ENCODE data around the gene CHRNB2. TPM values are rescaled to one million over a fixed set of nuclear protein-coding genes. Genes with fewer than 3 reads are reported as not detected.
A peak's percentile ranks its signal among the peaks of the same experiment; 100 is the strongest.

Gene CHRNB2
- total and polyA plus RNA-seq, 9 of the 15 experiments (the other 6 are each of a cell fraction or from before 2014, with no cell fraction given) = 0.01 TPM; not detected in 8

GRCh38 chr1:154626456-154627256, 59.1 kb downstream of the CHRNB2 start (continued):
- TF ChIP-seq PHB (CRISPR knock-in tag; IDR thresholded peaks at IDR 0.05) (no peak), DDX20 (tag; IDR thresholded peaks at IDR 0.05; ENCODE audit: low read depth) (no peak), PYGO2 (tag; IDR thresholded peaks at IDR 0.05) (no peak), STAT5A (IDR thresholded peaks at IDR 0.05; ENCODE audit: borderline replicate concordance, low read length) (no peak), BRF2 (IDR thresholded peaks at IDR 0.05; ENCODE audit: borderline replicate concordance, insufficient read depth, insufficient read length) (no peak), ZBTB12 (CRISPR knock-in tag; IDR thresholded peaks at IDR 0.05) (0 out of 2 replicates have a peak, but pooled peaks have one; percentile 8), U2AF1 (optimal IDR thresholded peaks at IDR 0.05; ENCODE audit: low read depth, low read length) (no peak), AFF4 (CRISPR knock-in tag; IDR thresholded peaks at IDR 0.05) (peak; percentile 62; the same call in 1 of the 2 replicates), ZNF280B (CRISPR knock-in tag; IDR thresholded peaks at IDR 0.05) (no peak), MAX (CRISPR knock-in tag; IDR thresholded peaks at IDR 0.05) (no peak)
